H1 (cell line): ENCODE data around the gene AP2A2. TPM values are rescaled to one million over a fixed set of nuclear protein-coding genes. Genes with fewer than 3 reads are reported as not detected.

Source experiments
- CBX5 ChIP-seq: fragments of 300-800, 300-1000 bp; sonication (generic); IDR thresholded peaks from 2 replicates; pipeline ENCODE4 v1.7.1; 2016; ENCODE audit warnings: antibody characterized with exemption, low read length, low read depth
- MAFK ChIP-seq: IDR thresholded peaks from 2 replicates; pipeline ENCODE4 v1.6.1; 2012; ENCODE audit warnings: low read depth, mild to moderate bottlenecking, improper control_type of control experiment, low read length
- POLR2AphosphoS5 ChIP-seq: IDR thresholded peaks from 2 replicates; pipeline ENCODE4 v1.6.1; 2011; ENCODE audit warnings: low read depth, low read length
- TAF1 ChIP-seq: IDR thresholded peaks from 2 replicates; pipeline ENCODE4 v1.6.1; 2011; ENCODE audit warnings: mild to moderate bottlenecking, low read depth, low read length
- polyA plus RNA-seq, 7 experiments: library from polyadenylated mRNA; depleted of rRNA in 3 of 7; stranded (reverse) in 5 of 7; unstranded in 2 of 7; fragments of >200 nt in 5 of 7; fragments of 200-250 nt in 2 of 7; gene quantifications; 1 replicate in 5 of 7; 2 replicates in 1 of 7; 4 replicates in 1 of 7; pipeline versions ENCODE4 v1.2.1 to v1.2.3, GENCODE V29; 2011 to 2013; ENCODE audit warnings: missing spikeins in 2 of 7, mixed read lengths in 2 of 7
- total RNA-seq: library from RNA; stranded (reverse); fragmentation: NEBNext Ultra II Directional; extraction: Animal tissue kit (Norgen Biotek cat#: 25700); gene quantifications from 2 replicates; pipeline ENCODE4 v1.2.1, GENCODE V29; 2021
- TF ChIP-seq, protein P1 (sequence below): IDR thresholded peaks from 2 replicates; pipeline ENCODE4 v1.6.1; 2012; ENCODE audit warnings: inconsistent platforms

Gene AP2A2
- total and polyA plus RNA-seq, 2 of the 8 experiments (the other 6 are each of a cell fraction or from before 2014, with no cell fraction given) = 50.0 to 65.0 TPM

- TF ChIP-seq MAFK = no peak
- TF ChIP-seq, protein P1, sequence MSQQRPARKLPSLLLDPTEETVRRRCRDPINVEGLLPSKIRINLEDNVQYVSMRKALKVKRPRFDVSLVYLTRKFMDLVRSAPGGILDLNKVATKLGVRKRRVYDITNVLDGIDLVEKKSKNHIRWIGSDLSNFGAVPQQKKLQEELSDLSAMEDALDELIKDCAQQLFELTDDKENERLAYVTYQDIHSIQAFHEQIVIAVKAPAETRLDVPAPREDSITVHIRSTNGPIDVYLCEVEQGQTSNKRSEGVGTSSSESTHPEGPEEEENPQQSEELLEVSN = no peak
- TF ChIP-seq TAF1 = no peak
- TF ChIP-seq CBX5 = no peak
- no peak for TF ChIP-seq POLR2AphosphoS5
These were observed 108.3 kb downstream of the AP2A2 start (continued) for GRCh38 chr11:1034001-1034400.
